ENCODE data around the gene DNAJA4. TPM values are rescaled to one million over a fixed set of nuclear protein-coding genes. Genes with fewer than 3 reads are reported as not detected.

Gene DNAJA4
- 10 to 100 TPM in 1 of 8 experiments, 1 to 10 TPM in 7; 1.0 to 19.8 (median 4.2) TPM for total RNA-seq

GRCh38 chr15:78264304-78265136, at the start of gene DNAJA4:
TSS of gene DNAJA4 (plus strand) at chr15:78264562. CDS start at chr15:78264764, 202 bp downstream.
- no peak within 1 kb of the TSS for H3K27ac ChIP-seq
- peak within 1 kb of the TSS; percentile 15 to 36 (median 26) for H3K4me3 ChIP-seq
- in situ Hi-C loops (cut with MboI; ENCODE audit: low pct_unique_long_range_greater_than_20kb in 2 of 9, low sequenced_read_pairs in 9 of 9, unreplicated experiment in 9 of 9) = no loop called here
- ATAC-seq (replicated peaks in 6 of 8) = peak; percentile 27 to 71 (median 55)
- 20 to 80% (median 55%) methylated on average over 1 to 5 of the region's 107 CpGs; no CpG with 5 or more reads in 6 of the 10 experiments for WGBS, 10 experiments
- H3K4me1 ChIP-seq (replicated peaks in 1 of 2) = no peaks in the 10 kb centered on the region

GRCh38 chr15:78216276-78217104, 47.9 kb upstream of the DNAJA4 start:
- Histone ChIP-seq H3K4me1 (replicated peaks in 1 of 2) (peaks cover 10% of the 10 kb centered on the region in 2 donors), H3K4me3 (no peak overlapping the region), H3K27ac (no peak overlapping the region)
- in situ Hi-C loops (cut with MboI; ENCODE audit: low pct_unique_long_range_greater_than_20kb in 2 of 9, low sequenced_read_pairs in 9 of 9, unreplicated experiment in 9 of 9) = no loop called here
- ATAC-seq (replicated peaks in 6 of 8) = no peak
- 40 to 100% (median 75%) methylated on average over 1 to 5 of the region's 7 CpGs; no CpG with 5 or more reads in 3 of the 10 experiments for WGBS, 10 experiments

GRCh38 chr15:78220713-78221112, 43.6 kb upstream of the DNAJA4 start:
- no peak overlapping the region for H3K27ac ChIP-seq
- in situ Hi-C loops (cut with MboI; ENCODE audit: low pct_unique_long_range_greater_than_20kb in 2 of 9, low sequenced_read_pairs in 9 of 9, unreplicated experiment in 9 of 9) = no loop called here

GRCh38 chr15:78222745-78223395, 41.5 kb upstream of the DNAJA4 start:
- no peak for ATAC-seq (replicated peaks in 6 of 8)
- 100% methylated on average over 1 of the region's 5 CpGs; no CpG with 5 or more reads in 8 of the 10 experiments for WGBS, 10 experiments
- Histone ChIP-seq H3K27ac (no peak overlapping the region), H3K4me1 (replicated peaks in 1 of 2) (no peaks in the 10 kb centered on the region), H3K4me3 (no peak overlapping the region)
- in situ Hi-C loops (cut with MboI; ENCODE audit: low pct_unique_long_range_greater_than_20kb in 2 of 9, low sequenced_read_pairs in 9 of 9, unreplicated experiment in 9 of 9) = no loop called here

More at GRCh38 chr15:78220713-78221112, 43.6 kb upstream of the DNAJA4 start:
- H3K4me3 ChIP-seq = no peak overlapping the region
- no peaks in the 10 kb centered on the region for H3K4me1 ChIP-seq (replicated peaks in 1 of 2)
- 86% methylated on average over 1 of the region's 1 CpG; no CpG with 5 or more reads in 9 of the 10 experiments for WGBS, 10 experiments
- ATAC-seq (replicated peaks in 6 of 8) = peak in 3 of 8 experiments; percentile 85 to 97 (median 88)

- Histone ChIP-seq H3K27ac (no peak overlapping the region), H3K4me1 (replicated peaks in 1 of 2) (no peaks in the 10 kb centered on the region), H3K4me3 (no peak overlapping the region)
- 33 to 88% (median 63%) methylated on average over 1 to 4 of the region's 4 CpGs; no CpG with 5 or more reads in 2 of the 10 experiments for WGBS, 10 experiments
- in situ Hi-C loops (cut with MboI; ENCODE audit: low pct_unique_long_range_greater_than_20kb in 2 of 9, low sequenced_read_pairs in 9 of 9, unreplicated experiment in 9 of 9) = no loop called here
- peak in 2 of 8 experiments; percentile 40 to 53 for ATAC-seq (replicated peaks in 6 of 8)
These were observed 40.9 kb upstream of the DNAJA4 start for GRCh38 chr15:78223396-78224022.

GRCh38 chr15:78224023-78224411, 40.3 kb upstream of the DNAJA4 start:
- in situ Hi-C loops (cut with MboI; ENCODE audit: low pct_unique_long_range_greater_than_20kb in 2 of 9, low sequenced_read_pairs in 9 of 9, unreplicated experiment in 9 of 9) = no loop called here
- peak in 1 of 8 experiments; percentile 11 for ATAC-seq (replicated peaks in 6 of 8)
- Histone ChIP-seq H3K27ac (no peak overlapping the region), H3K4me1 (replicated peaks in 1 of 2) (no peaks in the 10 kb centered on the region), H3K4me3 (no peak overlapping the region)
- 0 to 93% (median 72%) methylated on average over 1 to 2 of the region's 2 CpGs; no CpG with 5 or more reads in 4 of the 10 experiments for WGBS, 10 experiments

- Histone ChIP-seq H3K4me3 (no peak overlapping the region), H3K4me1 (replicated peaks in 1 of 2) (no peaks in the 10 kb centered on the region), H3K27ac (no peak overlapping the region)
- WGBS, 10 experiments = 47 to 95% (median 85%) methylated on average over 1 to 3 of the region's 3 CpGs; no CpG with 5 or more reads in 1 of the 10 experiments
- ATAC-seq (replicated peaks in 6 of 8) = no peak
- in situ Hi-C loops (cut with MboI; ENCODE audit: low pct_unique_long_range_greater_than_20kb in 2 of 9, low sequenced_read_pairs in 9 of 9, unreplicated experiment in 9 of 9) = loop anchor here (25.0 kb wide), 2 partner anchors 114 to 264 kb away; no protein-coding TSS in a partner anchor
These were observed 38.4 kb upstream of the DNAJA4 start for GRCh38 chr15:78225783-78226541.

GRCh38 chr15:78228356-78228996, 35.9 kb upstream of the DNAJA4 start:
- no peak for ATAC-seq (replicated peaks in 6 of 8)
- in situ Hi-C loops (cut with MboI; ENCODE audit: low pct_unique_long_range_greater_than_20kb in 2 of 9, low sequenced_read_pairs in 9 of 9, unreplicated experiment in 9 of 9) = loop anchor here (25.0 kb wide), 2 partner anchors 116 to 266 kb away; no protein-coding TSS in a partner anchor
- Histone ChIP-seq H3K4me3 (no peak overlapping the region), H3K4me1 (replicated peaks in 1 of 2) (no peaks in the 10 kb centered on the region), H3K27ac (no peak overlapping the region)
- WGBS, 10 experiments = 76 to 98% (median 92%) methylated on average over 2 to 7 of the region's 8 CpGs

- ATAC-seq (replicated peaks in 6 of 8) = no peak
- Histone ChIP-seq H3K27ac (no peak overlapping the region), H3K4me1 (replicated peaks in 1 of 2) (peaks cover 3 to 6% of the 10 kb centered on the region in 2 donors), H3K4me3 (no peak overlapping the region)
- 71 to 90% (median 81%) methylated on average over 3 to 9 of the region's 17 CpGs; no CpG with 5 or more reads in 1 of the 10 experiments for WGBS, 10 experiments
- in situ Hi-C loops (cut with MboI; ENCODE audit: low pct_unique_long_range_greater_than_20kb in 2 of 9, low sequenced_read_pairs in 9 of 9, unreplicated experiment in 9 of 9) = loop anchor here (10.0 to 25.0 kb wide), 3 partner anchors 55 to 267 kb away; no protein-coding TSS in a partner anchor
These were observed 34.6 kb upstream of the DNAJA4 start for GRCh38 chr15:78229431-78230406.

GRCh38 chr15:78232951-78233350, 31.4 kb upstream of the DNAJA4 start:
- in situ Hi-C loops (cut with MboI; ENCODE audit: low pct_unique_long_range_greater_than_20kb in 2 of 9, low sequenced_read_pairs in 9 of 9, unreplicated experiment in 9 of 9) = loop anchor here (10.0 to 25.0 kb wide), 3 partner anchors 58 to 271 kb away; no protein-coding TSS in a partner anchor
- no peak overlapping the region for H3K4me3 ChIP-seq
- peaks cover 9 to 12% of the 10 kb centered on the region in 2 donors for H3K4me1 ChIP-seq (replicated peaks in 1 of 2)
- ATAC-seq (replicated peaks in 6 of 8) = no peak
- WGBS, 10 experiments = 20 to 100% (median 83%) methylated on average over 1 to 3 of the region's 5 CpGs; no CpG with 5 or more reads in 6 of the 10 experiments
- no peak overlapping the region for H3K27ac ChIP-seq
